ENCODE data around the gene PRAMEF15.
"Not testable (repeated sequence)": the region's sequence is repeated elsewhere in the genome, so short reads cannot be mapped to it uniquely, and the experiment has no call there.

The PRAMEF15 gene

GRCh38 chr1:13315281-13315680 lies at the start of gene PRAMEF15:
PRAMEF15 (plus strand) TSS chr1:13315581; CDS start chr1:13318408, 2,827 bp downstream.
- not testable (repeated sequence) for H3K9me3 ChIP-seq (ENCODE audit: severe bottlenecking); H3K36me3 ChIP-seq; DNase-seq; H3K4me3 ChIP-seq (ENCODE audit: low read depth, low read length); H3K27ac ChIP-seq; H3K27me3 ChIP-seq (ENCODE audit: insufficient read depth, low read depth, severe bottlenecking)

GRCh38 chr1:13277016-13277415 lies 38.4 kb upstream of the PRAMEF15 start:
- not testable (repeated sequence) for H3K4me3 ChIP-seq (ENCODE audit: low read depth, low read length); H3K36me3 ChIP-seq; H3K27me3 ChIP-seq (ENCODE audit: insufficient read depth, low read depth, severe bottlenecking); H3K9me3 ChIP-seq (ENCODE audit: severe bottlenecking); H3K27ac ChIP-seq; DNase-seq

GRCh38 chr1:13279617-13280016 lies 35.8 kb upstream of the PRAMEF15 start:
- not testable (repeated sequence) for H3K36me3 ChIP-seq; H3K9me3 ChIP-seq (ENCODE audit: severe bottlenecking); H3K4me3 ChIP-seq (ENCODE audit: low read depth, low read length); DNase-seq; H3K27me3 ChIP-seq (ENCODE audit: insufficient read depth, low read depth, severe bottlenecking); H3K27ac ChIP-seq

GRCh38 chr1:13285037-13285436 lies 30.3 kb upstream of the PRAMEF15 start, which contains the start of gene PRAMEF8:
PRAMEF8 (minus strand) TSS chr1:13285137; CDS start chr1:13284091, 1,046 bp downstream.
- H3K27me3 ChIP-seq (ENCODE audit: insufficient read depth, low read depth, severe bottlenecking); DNase-seq; H3K9me3 ChIP-seq (ENCODE audit: severe bottlenecking); H3K4me3 ChIP-seq (ENCODE audit: low read depth, low read length); H3K27ac ChIP-seq; H3K36me3 ChIP-seq: not testable (repeated sequence)

- H3K9me3 ChIP-seq (ENCODE audit: severe bottlenecking); H3K4me3 ChIP-seq (ENCODE audit: low read depth, low read length); H3K27ac ChIP-seq; DNase-seq; H3K27me3 ChIP-seq (ENCODE audit: insufficient read depth, low read depth, severe bottlenecking); H3K36me3 ChIP-seq: not testable (repeated sequence)
Observed at GRCh38 chr1:13289030-13289429, 26.4 kb upstream of the PRAMEF15 start.

- H3K4me3 ChIP-seq (ENCODE audit: low read depth, low read length); DNase-seq; H3K27ac ChIP-seq; H3K36me3 ChIP-seq; H3K9me3 ChIP-seq (ENCODE audit: severe bottlenecking); H3K27me3 ChIP-seq (ENCODE audit: insufficient read depth, low read depth, severe bottlenecking): not testable (repeated sequence)
Observed at GRCh38 chr1:13297216-13297931, 18.0 kb upstream of the PRAMEF15 start.

GRCh38 chr1:13298699-13299098 lies 16.7 kb upstream of the PRAMEF15 start:
- not testable (repeated sequence) for H3K9me3 ChIP-seq (ENCODE audit: severe bottlenecking); H3K27me3 ChIP-seq (ENCODE audit: insufficient read depth, low read depth, severe bottlenecking); H3K4me3 ChIP-seq (ENCODE audit: low read depth, low read length); H3K36me3 ChIP-seq; DNase-seq; H3K27ac ChIP-seq

- not testable (repeated sequence) for H3K27ac ChIP-seq; H3K9me3 ChIP-seq (ENCODE audit: severe bottlenecking); H3K36me3 ChIP-seq; H3K27me3 ChIP-seq (ENCODE audit: insufficient read depth, low read depth, severe bottlenecking); H3K4me3 ChIP-seq (ENCODE audit: low read depth, low read length); DNase-seq
Observed at GRCh38 chr1:13302197-13302596, 13.2 kb upstream of the PRAMEF15 start.

GRCh38 chr1:13303239-13303638 lies 12.1 kb upstream of the PRAMEF15 start, which contains the start of gene PRAMEF33:
PRAMEF33 (plus strand) TSS chr1:13303539; CDS start chr1:13305955, 2,416 bp downstream.
- H3K27me3 ChIP-seq (ENCODE audit: insufficient read depth, low read depth, severe bottlenecking); H3K4me3 ChIP-seq (ENCODE audit: low read depth, low read length); H3K36me3 ChIP-seq; DNase-seq; H3K9me3 ChIP-seq (ENCODE audit: severe bottlenecking); H3K27ac ChIP-seq: not testable (repeated sequence)

GRCh38 chr1:13342496-13342895 lies 27.1 kb downstream of the PRAMEF15 start:
- not testable (repeated sequence) for H3K36me3 ChIP-seq; H3K27me3 ChIP-seq (ENCODE audit: insufficient read depth, low read depth, severe bottlenecking); DNase-seq; H3K4me3 ChIP-seq (ENCODE audit: low read depth, low read length); H3K27ac ChIP-seq; H3K9me3 ChIP-seq (ENCODE audit: severe bottlenecking)

GRCh38 chr1:13347034-13347433 lies 31.7 kb downstream of the PRAMEF15 start, which contains the start of gene PRAMEF14:
PRAMEF14 (minus strand) TSS chr1:13347134; CDS start chr1:13345314, 1,820 bp downstream.
- not testable (repeated sequence) for H3K36me3 ChIP-seq; H3K27me3 ChIP-seq (ENCODE audit: insufficient read depth, low read depth, severe bottlenecking); H3K4me3 ChIP-seq (ENCODE audit: low read depth, low read length); DNase-seq; H3K27ac ChIP-seq; H3K9me3 ChIP-seq (ENCODE audit: severe bottlenecking)

GRCh38 chr1:13353476-13353875 lies 38.1 kb downstream of the PRAMEF15 start:
- H3K27ac ChIP-seq; H3K4me3 ChIP-seq (ENCODE audit: low read depth, low read length); DNase-seq; H3K36me3 ChIP-seq; H3K27me3 ChIP-seq (ENCODE audit: insufficient read depth, low read depth, severe bottlenecking); H3K9me3 ChIP-seq (ENCODE audit: severe bottlenecking): not testable (repeated sequence)

- not testable (repeated sequence) for H3K4me3 ChIP-seq (ENCODE audit: low read depth, low read length); H3K27ac ChIP-seq; H3K36me3 ChIP-seq; H3K27me3 ChIP-seq (ENCODE audit: insufficient read depth, low read depth, severe bottlenecking); DNase-seq; H3K9me3 ChIP-seq (ENCODE audit: severe bottlenecking)
Observed at GRCh38 chr1:13354475-13354874, 39.1 kb downstream of the PRAMEF15 start.

Measured in WERI-Rb-1 (cell line).